ENCODE measurements around the gene JPH3.
A peak's percentile ranks its signal among the peaks of the same experiment; 100 is the strongest.

DNA sequence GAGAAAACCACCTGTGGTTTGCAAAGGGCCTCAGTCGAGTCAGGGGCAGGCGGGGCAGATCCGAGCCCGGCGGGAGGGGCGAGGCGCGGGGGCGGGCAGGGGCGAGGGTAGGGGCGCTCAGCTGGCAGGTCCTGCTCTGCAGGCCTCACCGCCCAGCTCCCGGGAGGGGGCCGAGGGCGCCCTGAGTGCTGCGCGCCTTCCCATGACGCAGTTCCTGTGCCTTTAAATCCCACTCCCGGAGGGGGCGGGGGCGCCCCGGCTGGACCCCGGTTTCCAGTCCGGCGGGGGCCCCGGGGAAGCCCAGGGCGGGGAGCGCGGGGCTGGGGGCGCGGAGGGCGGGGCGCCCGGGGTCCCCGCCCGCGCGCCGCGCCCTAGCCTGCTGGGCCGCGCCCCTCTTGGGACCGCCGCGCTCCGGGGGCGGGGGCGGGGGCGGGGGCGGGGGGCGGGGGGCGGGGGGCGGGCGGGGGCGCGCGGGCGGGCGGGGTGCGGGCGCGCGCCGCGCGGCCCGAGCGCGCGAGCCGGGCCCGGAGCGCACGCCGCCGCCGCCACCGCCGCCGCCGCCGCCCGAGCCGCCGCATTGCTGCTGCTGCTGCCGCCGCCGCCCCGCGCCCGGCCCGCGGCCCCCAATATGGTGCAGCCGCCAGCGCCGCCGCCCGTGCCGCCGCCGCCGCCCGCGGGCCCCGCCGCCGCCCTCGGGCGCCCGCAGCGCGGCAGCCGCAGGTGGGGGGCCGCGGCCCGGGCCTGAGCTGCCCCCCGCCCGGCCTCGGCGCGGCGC, at the start of gene JPH3:
- TF ChIP-seq, protein P1, sequence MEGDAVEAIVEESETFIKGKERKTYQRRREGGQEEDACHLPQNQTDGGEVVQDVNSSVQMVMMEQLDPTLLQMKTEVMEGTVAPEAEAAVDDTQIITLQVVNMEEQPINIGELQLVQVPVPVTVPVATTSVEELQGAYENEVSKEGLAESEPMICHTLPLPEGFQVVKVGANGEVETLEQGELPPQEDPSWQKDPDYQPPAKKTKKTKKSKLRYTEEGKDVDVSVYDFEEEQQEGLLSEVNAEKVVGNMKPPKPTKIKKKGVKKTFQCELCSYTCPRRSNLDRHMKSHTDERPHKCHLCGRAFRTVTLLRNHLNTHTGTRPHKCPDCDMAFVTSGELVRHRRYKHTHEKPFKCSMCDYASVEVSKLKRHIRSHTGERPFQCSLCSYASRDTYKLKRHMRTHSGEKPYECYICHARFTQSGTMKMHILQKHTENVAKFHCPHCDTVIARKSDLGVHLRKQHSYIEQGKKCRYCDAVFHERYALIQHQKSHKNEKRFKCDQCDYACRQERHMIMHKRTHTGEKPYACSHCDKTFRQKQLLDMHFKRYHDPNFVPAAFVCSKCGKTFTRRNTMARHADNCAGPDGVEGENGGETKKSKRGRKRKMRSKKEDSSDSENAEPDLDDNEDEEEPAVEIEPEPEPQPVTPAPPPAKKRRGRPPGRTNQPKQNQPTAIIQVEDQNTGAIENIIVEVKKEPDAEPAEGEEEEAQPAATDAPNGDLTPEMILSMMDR (IDR thresholded peaks at IDR 0.05; ENCODE audit: poor library complexity), result no peak
- TF ChIP-seq EZH2 (IDR thresholded peaks at IDR 0.05; ENCODE audit: borderline replicate concordance), result peak; percentile 41
